ENCODE measurements around the gene COLEC12. TPM values are rescaled to one million over a fixed set of nuclear protein-coding genes. Genes with fewer than 3 reads are reported as not detected.

The COLEC12 gene
- total and polyA plus RNA-seq, 3 donors from 2014 or later, result 4.5 to 10.4 (median 8.1) TPM

GRCh38 chr18:501406-501714 lies 859 bp upstream of the COLEC12 start:
- Histone ChIP-seq H3K36me3 (ENCODE audit: low read depth, missing control alignments) (no peaks in the 10 kb centered on the region), H3K27me3 (no peaks in the 10 kb centered on the region), H3K9me3 (no peaks in the 10 kb centered on the region), H3K4me3 (peak overlapping the region; percentile 52 to 55), H3K27ac (peak overlapping the region in 1 of 2 donors; percentile 19), H3K4me1 (peaks cover 12% of the 10 kb centered on the region)
- intact Hi-C loops (cut with DNase I; ENCODE audit: low total_unique reads), result no loop called here
- WGBS, 2 donors, result 39 to 47% methylated on average over 11 of the region's 11 CpGs
- TF ChIP-seq CTCF (IDR thresholded peaks at IDR 0.05), result no peak
- no peak for TF ChIP-seq POLR2A (IDR thresholded peaks at IDR 0.05)
- no peak for DNase-seq

DNA sequence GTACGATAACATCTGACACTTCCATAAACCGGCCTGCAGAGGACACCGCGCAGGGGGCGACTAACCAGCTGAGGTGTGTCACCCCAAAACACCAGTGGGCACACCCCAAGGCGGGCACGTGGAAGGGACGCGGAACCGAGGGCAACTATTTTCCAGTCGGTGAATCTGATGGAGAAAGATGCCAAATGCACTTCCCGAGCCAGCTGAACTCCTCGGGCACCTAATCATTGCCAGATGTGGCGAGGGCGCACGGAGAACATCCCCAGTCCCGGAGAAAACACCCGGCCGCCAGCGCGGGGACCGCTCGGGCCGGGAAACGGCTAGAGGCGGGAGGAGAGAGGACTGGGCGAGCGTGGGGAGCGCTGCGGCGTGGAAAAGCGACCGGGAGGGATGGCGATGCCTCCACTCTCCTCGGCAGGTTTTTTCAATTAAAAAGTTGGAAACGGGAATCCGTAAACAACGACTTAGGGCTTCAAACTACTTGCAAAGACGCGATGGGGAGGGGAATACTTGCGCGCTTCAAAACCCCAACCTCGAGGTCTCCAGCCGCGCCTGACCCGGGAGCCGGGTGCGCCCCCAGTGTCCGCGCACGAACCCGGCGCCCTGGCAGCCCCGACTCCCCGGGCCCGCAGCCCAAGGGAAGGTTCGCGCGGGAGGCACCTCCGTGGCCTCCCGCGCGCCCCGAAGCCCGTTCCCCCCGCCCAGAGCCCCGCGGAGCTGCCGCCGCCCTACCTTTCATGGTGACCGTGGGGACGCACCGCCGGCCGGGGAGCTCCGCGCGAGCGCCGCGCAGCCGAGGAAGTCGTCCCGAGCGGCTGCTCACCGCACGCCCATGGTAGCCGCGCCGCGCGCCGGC lies 497 bp downstream of the COLEC12 start:
- H3K9me3 ChIP-seq, result no peaks in the 10 kb centered on the region

GRCh38 chr18:498931-499775 lies 1.3 kb downstream of the COLEC12 start:
- DNase-seq, result no peak
- TF ChIP-seq POLR2A (IDR thresholded peaks at IDR 0.05), result no peak
- TF ChIP-seq CTCF (IDR thresholded peaks at IDR 0.05), result no peak
- WGBS, 2 donors, result 1 to 3% methylated on average over 14 to 32 of the region's 32 CpGs
- Histone ChIP-seq H3K4me3 (peak overlapping the region; percentile 55 to 61), H3K4me1 (peaks cover 12% of the 10 kb centered on the region), H3K27me3 (no peaks in the 10 kb centered on the region), H3K36me3 (ENCODE audit: low read depth, missing control alignments) (no peaks in the 10 kb centered on the region), H3K9me3 (no peaks in the 10 kb centered on the region), H3K27ac (peak overlapping the region; percentile 26 to 66)
- intact Hi-C loops (cut with DNase I; ENCODE audit: low total_unique reads), result no loop called here

More for the DNA sequence above, 497 bp downstream of the COLEC12 start:
- no peak for DNase-seq
- intact Hi-C loops (cut with DNase I; ENCODE audit: low total_unique reads), result no loop called here
- H3K4me3 ChIP-seq, result peak overlapping the region; percentile 55 to 61
- peak overlapping the region; percentile 59 to 66 for H3K27ac ChIP-seq
- H3K27me3 ChIP-seq, result no peaks in the 10 kb centered on the region
- WGBS, 2 donors, result 0 to 1% methylated on average over 28 to 79 of the region's 93 CpGs
- H3K4me1 ChIP-seq, result peaks cover 12% of the 10 kb centered on the region
- no peaks in the 10 kb centered on the region for H3K36me3 ChIP-seq (ENCODE audit: low read depth, missing control alignments)
- TF ChIP-seq CTCF (IDR thresholded peaks at IDR 0.05) (peak in 1 of 3 experiments; percentile 10), POLR2A (IDR thresholded peaks at IDR 0.05) (no peak)

DNA sequence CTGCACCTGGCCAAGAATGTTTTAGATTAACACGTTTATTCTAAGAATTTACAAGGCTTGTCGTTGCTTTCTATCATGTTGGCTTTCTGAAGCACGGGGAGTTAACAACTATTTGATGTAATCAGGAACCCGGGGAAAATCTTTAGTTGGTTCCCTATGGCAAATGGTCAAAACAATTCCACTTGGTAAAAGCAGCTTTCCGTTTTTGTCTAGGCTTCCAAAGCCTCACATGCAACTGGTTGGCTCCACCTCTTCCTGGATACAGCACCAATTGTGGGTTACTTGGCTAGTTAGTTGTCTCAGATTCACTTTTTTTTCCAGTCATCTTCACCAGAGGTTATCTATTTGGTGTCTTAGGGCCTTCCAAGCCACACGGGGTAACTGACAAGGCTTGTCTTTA lies 2.8 kb downstream of the COLEC12 start:
- H3K27ac ChIP-seq, result no peak overlapping the region

GRCh38 chr18:495452-495851 lies 5.0 kb downstream of the COLEC12 start:
- TF ChIP-seq CTCF (IDR thresholded peaks at IDR 0.05) (no peak), POLR2A (IDR thresholded peaks at IDR 0.05) (no peak)
- intact Hi-C loops (cut with DNase I; ENCODE audit: low total_unique reads), result no loop called here

More for the DNA sequence above, 2.8 kb downstream of the COLEC12 start:
- no peak overlapping the region for H3K4me3 ChIP-seq
- intact Hi-C loops (cut with DNase I; ENCODE audit: low total_unique reads), result no loop called here
- DNase-seq, result no peak
- H3K36me3 ChIP-seq (ENCODE audit: low read depth, missing control alignments), result no peaks in the 10 kb centered on the region
- no peak for TF ChIP-seq POLR2A (IDR thresholded peaks at IDR 0.05)
- H3K4me1 ChIP-seq, result peaks cover 12% of the 10 kb centered on the region
- 41 to 66% methylated on average over 5 to 6 of the region's 6 CpGs for WGBS, 2 donors
- no peaks in the 10 kb centered on the region for H3K27me3 ChIP-seq
- no peaks in the 10 kb centered on the region for H3K9me3 ChIP-seq

More at GRCh38 chr18:495452-495851, 5.0 kb downstream of the COLEC12 start:
- H3K9me3 ChIP-seq, result no peaks in the 10 kb centered on the region
- 83 to 87% methylated on average over 7 of the region's 7 CpGs for WGBS, 2 donors
- H3K4me1 ChIP-seq, result peaks cover 5% of the 10 kb centered on the region
- H3K27ac ChIP-seq, result no peak overlapping the region
- DNase-seq, result no peak
- H3K27me3 ChIP-seq, result no peaks in the 10 kb centered on the region
- H3K36me3 ChIP-seq (ENCODE audit: low read depth, missing control alignments), result no peaks in the 10 kb centered on the region
- H3K4me3 ChIP-seq, result no peak overlapping the region

Data from testis (tissue), 3 donors.